Measurements from ENCODE around the gene KCNH6. TPM values are rescaled to one million over a fixed set of nuclear protein-coding genes. Genes with fewer than 3 reads are reported as not detected.

Gene KCNH6
- total RNA-seq, 1 donor from 2014 or later = 13.2 TPM

GRCh38 chr17:63578027-63578768, 55.0 kb downstream of the KCNH6 start:
- Mint-ChIP-seq H3K27ac (peak overlapping the region; percentile 91), H3K4me3 (ENCODE audit: low read depth) (no peak overlapping the region), H3K36me3 (ENCODE audit: insufficient read depth) (peaks cover 16% of the 10 kb centered on the region), H3K27me3 (no peaks in the 10 kb centered on the region), H3K4me1 (ENCODE audit: low read depth) (peaks cover 35% of the 10 kb centered on the region), H3K9me3 (ENCODE audit: low read depth) (no peaks in the 10 kb centered on the region)
- TF ChIP-seq, protein P1, sequence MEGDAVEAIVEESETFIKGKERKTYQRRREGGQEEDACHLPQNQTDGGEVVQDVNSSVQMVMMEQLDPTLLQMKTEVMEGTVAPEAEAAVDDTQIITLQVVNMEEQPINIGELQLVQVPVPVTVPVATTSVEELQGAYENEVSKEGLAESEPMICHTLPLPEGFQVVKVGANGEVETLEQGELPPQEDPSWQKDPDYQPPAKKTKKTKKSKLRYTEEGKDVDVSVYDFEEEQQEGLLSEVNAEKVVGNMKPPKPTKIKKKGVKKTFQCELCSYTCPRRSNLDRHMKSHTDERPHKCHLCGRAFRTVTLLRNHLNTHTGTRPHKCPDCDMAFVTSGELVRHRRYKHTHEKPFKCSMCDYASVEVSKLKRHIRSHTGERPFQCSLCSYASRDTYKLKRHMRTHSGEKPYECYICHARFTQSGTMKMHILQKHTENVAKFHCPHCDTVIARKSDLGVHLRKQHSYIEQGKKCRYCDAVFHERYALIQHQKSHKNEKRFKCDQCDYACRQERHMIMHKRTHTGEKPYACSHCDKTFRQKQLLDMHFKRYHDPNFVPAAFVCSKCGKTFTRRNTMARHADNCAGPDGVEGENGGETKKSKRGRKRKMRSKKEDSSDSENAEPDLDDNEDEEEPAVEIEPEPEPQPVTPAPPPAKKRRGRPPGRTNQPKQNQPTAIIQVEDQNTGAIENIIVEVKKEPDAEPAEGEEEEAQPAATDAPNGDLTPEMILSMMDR (IDR thresholded peaks at IDR 0.05; ENCODE audit: unreplicated experiment) = no peak
- DNase-seq (ENCODE audit: low spot score, unreplicated experiment) = no peak

DNA sequence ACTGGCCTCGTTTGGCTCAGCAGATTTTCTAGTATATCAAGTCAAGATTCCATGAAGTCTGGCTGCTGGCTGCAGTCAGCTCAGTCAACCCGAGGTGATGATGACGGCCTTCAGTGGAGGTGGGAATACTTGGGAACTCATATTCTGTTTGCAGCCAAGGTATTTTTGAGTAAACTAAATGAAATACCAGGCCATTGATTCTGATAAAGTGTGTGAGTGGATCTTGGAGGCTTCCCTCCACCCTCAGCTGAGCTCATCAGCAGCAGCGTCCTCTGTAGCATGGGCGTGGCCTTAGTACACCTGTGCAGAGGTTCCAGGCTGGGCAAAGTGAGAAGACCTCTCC, 55.6 kb downstream of the KCNH6 start:
- DNase-seq (ENCODE audit: low spot score, unreplicated experiment) = no peak
- TF ChIP-seq, protein P1 (IDR thresholded peaks at IDR 0.05; ENCODE audit: unreplicated experiment) = no peak
- H3K27me3 Mint-ChIP-seq = no peaks in the 10 kb centered on the region
- no peak overlapping the region for H3K4me3 Mint-ChIP-seq (ENCODE audit: low read depth)
- peaks cover 36% of the 10 kb centered on the region for H3K4me1 Mint-ChIP-seq (ENCODE audit: low read depth)
- H3K36me3 Mint-ChIP-seq (ENCODE audit: insufficient read depth) = peaks cover 17% of the 10 kb centered on the region
- peak overlapping the region; percentile 91 for H3K27ac Mint-ChIP-seq
- H3K9me3 Mint-ChIP-seq (ENCODE audit: low read depth) = no peaks in the 10 kb centered on the region

GRCh38 chr17:63579633-63580032, 56.5 kb downstream of the KCNH6 start:
- no peak for DNase-seq (ENCODE audit: low spot score, unreplicated experiment)
- Mint-ChIP-seq H3K4me1 (ENCODE audit: low read depth) (peaks cover 36% of the 10 kb centered on the region), H3K36me3 (ENCODE audit: insufficient read depth) (peaks cover 20% of the 10 kb centered on the region), H3K27ac (peak overlapping the region; percentile 91), H3K4me3 (ENCODE audit: low read depth) (peak overlapping the region; percentile 14), H3K27me3 (no peaks in the 10 kb centered on the region), H3K9me3 (ENCODE audit: low read depth) (no peaks in the 10 kb centered on the region)
- TF ChIP-seq, protein P1 (IDR thresholded peaks at IDR 0.05; ENCODE audit: unreplicated experiment) = no peak

GRCh38 chr17:63587770-63588169, 64.6 kb downstream of the KCNH6 start:
- H3K4me1 Mint-ChIP-seq (ENCODE audit: low read depth) = peaks cover 5% of the 10 kb centered on the region
- no peaks in the 10 kb centered on the region for H3K27me3 Mint-ChIP-seq
- TF ChIP-seq, protein P1 (IDR thresholded peaks at IDR 0.05; ENCODE audit: unreplicated experiment) = no peak
- H3K27ac Mint-ChIP-seq = no peak overlapping the region
- no peak overlapping the region for H3K4me3 Mint-ChIP-seq (ENCODE audit: low read depth)
- no peak for DNase-seq (ENCODE audit: low spot score, unreplicated experiment)
- peaks cover 26% of the 10 kb centered on the region for H3K36me3 Mint-ChIP-seq (ENCODE audit: insufficient read depth)
- no peaks in the 10 kb centered on the region for H3K9me3 Mint-ChIP-seq (ENCODE audit: low read depth)

GRCh38 chr17:63588797-63589196, 65.6 kb downstream of the KCNH6 start:
- no peaks in the 10 kb centered on the region for H3K9me3 Mint-ChIP-seq (ENCODE audit: low read depth)
- TF ChIP-seq, protein P1 (IDR thresholded peaks at IDR 0.05; ENCODE audit: unreplicated experiment) = no peak
- no peaks in the 10 kb centered on the region for H3K27me3 Mint-ChIP-seq
- H3K4me3 Mint-ChIP-seq (ENCODE audit: low read depth) = no peak overlapping the region
- no peak for DNase-seq (ENCODE audit: low spot score, unreplicated experiment)
- H3K36me3 Mint-ChIP-seq (ENCODE audit: insufficient read depth) = peaks cover 20% of the 10 kb centered on the region
- no peaks in the 10 kb centered on the region for H3K4me1 Mint-ChIP-seq (ENCODE audit: low read depth)
- peak overlapping the region; percentile 45 for H3K27ac Mint-ChIP-seq
